BLaER1 treated with 17β-estradiol and CSF1 and Interleukin-3, amounts not matched to agents 10 nM and 100 nM (cell line): Measurements from ENCODE around the gene SAA2.
"Not testable (repeated sequence)": the region's sequence is repeated elsewhere in the genome, so short reads cannot be mapped to it uniquely, and the experiment has no call there.

Experiments
- H3K27ac ChIP-seq, 11 experiments: shearing (Covaris generic); formaldehyde crosslinking; 2 replicates each; pipeline ENCODE4 v1.8.1; 2022
- H3K27me3 ChIP-seq, 11 experiments: shearing (Covaris generic); formaldehyde crosslinking; 2 replicates each; pipeline ENCODE4 v1.8.1; 2022
- H3K36me3 ChIP-seq, 11 experiments: shearing (Covaris generic); formaldehyde crosslinking; 2 replicates each; pipeline ENCODE4 v1.8.1; 2022
- H3K4me1 ChIP-seq, 10 experiments: shearing (Covaris generic); formaldehyde crosslinking; 2 replicates each; pipeline ENCODE4 v1.8.1; 2022
- H3K4me2 ChIP-seq, 11 experiments: shearing (Covaris generic); formaldehyde crosslinking; 2 replicates each; pipeline ENCODE4 v1.8.1; 2022
- H3K4me3 ChIP-seq, 10 experiments: shearing (Covaris generic); formaldehyde crosslinking; 2 replicates each; pipeline ENCODE4 v1.8.1; 2022
- H3K9ac ChIP-seq, 11 experiments: shearing (Covaris generic); formaldehyde crosslinking; 2 replicates each; pipeline ENCODE4 v1.8.1; 2022
- H3K9me3 ChIP-seq, 11 experiments: shearing (Covaris generic); formaldehyde crosslinking; replicated peaks in 1 of 11; 2 replicates each; pipeline ENCODE4 v1.8.1; 2022
- H4K20me1 ChIP-seq, 11 experiments: shearing (Covaris generic); formaldehyde crosslinking; 2 replicates each; pipeline ENCODE4 v1.8.1; 2022
- Cebpa-rat ChIP-seq, 11 experiments: shearing (Covaris generic); IDR thresholded peaks; 2 replicates each; pipeline ENCODE4 v1.8.1; 2022

SAA2 gene

DNA sequence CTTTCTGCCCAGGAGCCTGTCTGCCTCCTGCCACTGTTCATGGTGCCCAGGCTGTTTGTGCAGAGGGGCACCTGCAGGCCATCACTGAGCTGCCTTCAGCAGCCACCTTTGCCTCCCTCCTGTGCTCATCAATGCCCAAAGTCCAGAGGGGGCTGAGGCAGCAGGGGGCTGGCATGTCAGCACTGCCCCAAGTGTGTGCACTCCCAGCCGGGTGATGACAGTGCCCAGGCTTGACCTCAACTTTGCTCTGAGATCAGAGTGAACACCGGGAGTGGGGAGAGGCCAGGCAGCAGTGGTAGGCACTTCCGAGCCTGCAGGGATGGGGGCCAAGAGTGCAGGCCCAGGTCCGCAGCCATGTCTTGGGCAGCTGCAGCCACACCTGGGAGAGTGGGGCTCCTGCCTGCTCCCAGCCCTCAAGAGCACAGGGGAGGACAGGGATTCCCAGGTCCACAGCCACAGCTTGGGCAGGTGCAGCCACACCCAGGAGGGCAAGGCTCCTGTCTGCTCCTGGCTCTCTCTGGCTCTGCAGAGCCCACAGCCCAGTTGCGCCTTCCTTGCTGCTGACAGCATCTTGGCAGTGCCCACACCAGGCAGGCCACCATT lies 27.1 kb downstream of the SAA2 start:
- H4K20me1 ChIP-seq: no peaks in the 10 kb centered on the region
- H3K27me3 ChIP-seq: no peaks in the 10 kb centered on the region
- H3K36me3 ChIP-seq: no peaks in the 10 kb centered on the region
- peaks cover 15 to 24% (median 18%) of the 10 kb centered on the region in 11 experiments for H3K9me3 ChIP-seq
- no peak overlapping the region for H3K4me2 ChIP-seq
- H3K9ac ChIP-seq: no peak overlapping the region
- no peaks in the 10 kb centered on the region for H3K4me1 ChIP-seq
- no peak for TF ChIP-seq Cebpa-rat (IDR thresholded peaks at IDR 0.05)
- no peak overlapping the region for H3K4me3 ChIP-seq
- H3K27ac ChIP-seq: no peak overlapping the region

GRCh38 chr11:18209058-18209457 lies 39.4 kb downstream of the SAA2 start:
- TF ChIP-seq Cebpa-rat (IDR thresholded peaks at IDR 0.05): no peak
- H3K27me3 ChIP-seq: no peaks in the 10 kb centered on the region
- H4K20me1 ChIP-seq: no peaks in the 10 kb centered on the region
- no peak overlapping the region for H3K27ac ChIP-seq
- no peaks in the 10 kb centered on the region for H3K36me3 ChIP-seq
- H3K9ac ChIP-seq: no peak overlapping the region
- no peaks in the 10 kb centered on the region for H3K4me1 ChIP-seq
- no peaks in the 10 kb centered on the region; a peak in 1 of 22 replicates for H3K9me3 ChIP-seq
- H3K4me3 ChIP-seq: no peak overlapping the region
- H3K4me2 ChIP-seq: no peak overlapping the region

DNA sequence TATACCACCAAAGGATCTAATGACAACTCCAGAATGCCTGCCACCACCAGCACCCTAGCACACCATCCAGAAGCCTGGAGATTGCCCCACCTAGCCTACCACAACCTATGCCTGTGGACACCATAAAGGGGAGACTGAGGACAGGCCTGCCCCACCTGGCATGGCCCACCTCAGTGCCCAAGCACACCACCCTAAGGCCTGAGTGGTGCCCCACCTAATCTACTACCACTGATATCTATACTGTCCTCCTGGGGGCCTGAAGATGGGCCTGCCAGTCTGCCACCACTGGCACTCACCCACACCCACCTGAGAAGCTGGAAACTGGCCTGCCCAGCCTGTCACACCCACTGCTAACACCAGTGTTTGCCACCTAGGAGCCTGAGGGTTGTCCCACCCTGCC lies 43.7 kb downstream of the SAA2 start:
- Histone ChIP-seq H3K4me3 (no peak overlapping the region), H3K36me3 (no peaks in the 10 kb centered on the region), H4K20me1 (no peaks in the 10 kb centered on the region), H3K9me3 (peaks cover 0 to 9% (median 0%) of the 10 kb centered on the region in 11 experiments; a peak in 5 of 22 replicates), H3K27me3 (no peaks in the 10 kb centered on the region), H3K4me2 (no peak overlapping the region), H3K27ac (no peak overlapping the region), H3K4me1 (no peaks in the 10 kb centered on the region), H3K9ac (no peak overlapping the region)
- no peak for TF ChIP-seq Cebpa-rat (IDR thresholded peaks at IDR 0.05)

DNA sequence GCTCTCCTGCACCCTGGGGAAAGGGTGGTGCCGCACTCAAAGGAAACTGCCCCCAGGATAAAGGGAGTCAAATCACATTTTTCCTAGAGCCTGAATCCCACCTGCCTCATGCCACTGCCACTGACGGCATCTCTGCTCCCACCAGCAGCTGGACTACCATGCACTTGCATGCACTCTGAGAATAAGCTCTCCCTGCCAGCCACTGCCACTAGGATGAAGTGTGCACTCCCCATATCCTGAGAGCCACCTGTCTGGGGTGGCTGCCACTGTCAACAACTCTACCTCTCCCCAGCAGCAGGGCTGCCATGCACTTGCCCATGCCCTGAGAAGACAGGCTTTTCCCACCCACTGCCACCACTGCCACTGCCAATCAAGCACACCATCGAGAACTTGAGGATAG lies 44.2 kb downstream of the SAA2 start:
- no peaks in the 10 kb centered on the region for H3K36me3 ChIP-seq
- H3K9me3 ChIP-seq: peaks cover 0 to 9% (median 0%) of the 10 kb centered on the region in 11 experiments; a peak in 6 of 22 replicates
- H3K27ac ChIP-seq: no peak overlapping the region
- H3K4me2 ChIP-seq: no peak overlapping the region
- H3K4me3 ChIP-seq: no peak overlapping the region
- H4K20me1 ChIP-seq: no peaks in the 10 kb centered on the region
- H3K9ac ChIP-seq: no peak overlapping the region
- H3K27me3 ChIP-seq: no peaks in the 10 kb centered on the region
- no peaks in the 10 kb centered on the region for H3K4me1 ChIP-seq
- no peak for TF ChIP-seq Cebpa-rat (IDR thresholded peaks at IDR 0.05)

- Histone ChIP-seq H4K20me1 (no peaks in the 10 kb centered on the region), H3K27ac (no peak overlapping the region), H3K27me3 (no peaks in the 10 kb centered on the region), H3K4me1 (no peaks in the 10 kb centered on the region), H3K4me2 (no peak overlapping the region), H3K4me3 (no peak overlapping the region), H3K9ac (no peak overlapping the region), H3K9me3 (peaks cover 0 to 9% (median 1%) of the 10 kb centered on the region in 11 experiments; a peak in 13 of 22 replicates), H3K36me3 (no peaks in the 10 kb centered on the region)
- TF ChIP-seq Cebpa-rat (IDR thresholded peaks at IDR 0.05): no peak
Measured at GRCh38 chr11:18203723-18204122, 44.7 kb downstream of the SAA2 start.

GRCh38 chr11:18197738-18198137 lies 50.7 kb downstream of the SAA2 start:
- H4K20me1 ChIP-seq, H3K36me3 ChIP-seq, H3K4me1 ChIP-seq, H3K4me3 ChIP-seq, H3K4me2 ChIP-seq, H3K27ac ChIP-seq, H3K9ac ChIP-seq, H3K27me3 ChIP-seq: not testable (repeated sequence)
- peaks cover 18 to 28% (median 23%) of the 10 kb centered on the region in 11 experiments for H3K9me3 ChIP-seq

- Histone ChIP-seq H3K27me3 (no peaks in the 10 kb centered on the region), H3K4me2 (no peak overlapping the region), H3K9me3 (peaks cover 18 to 26% (median 23%) of the 10 kb centered on the region in 11 experiments), H3K27ac (no peak overlapping the region), H3K36me3 (no peaks in the 10 kb centered on the region), H4K20me1 (no peaks in the 10 kb centered on the region), H3K4me1 (peaks cover 0 to 20% (median 3%) of the 10 kb centered on the region in 10 experiments; a peak in 9 of 20 replicates), H3K9ac (no peak overlapping the region), H3K4me3 (no peak overlapping the region)
- TF ChIP-seq Cebpa-rat (IDR thresholded peaks at IDR 0.05): no peak
Measured at GRCh38 chr11:18196532-18196931, 51.9 kb downstream of the SAA2 start.
